PC-3 (cell line): Measurements from ENCODE around the gene ZNF488. TPM values are rescaled to one million over a fixed set of nuclear protein-coding genes. Genes with fewer than 3 reads are reported as not detected.
"Not testable (repeated sequence)": the region's sequence is repeated elsewhere in the genome, so short reads cannot be mapped to it uniquely, and the experiment has no call there.

Source experiments
- ATAC-seq: fragments of 200-7000 bp; cut with Tn5 transposase; 2 replicates; pipeline ENCODE4 v1.9.1; 2020; ENCODE audit warnings: mild to moderate bottlenecking, moderate library complexity
- BruUV-seq: library from RNA; stranded (reverse); fragments of 400-500 nt; replicated peaks from 2 replicates; lab custom pipeline; 2021; lab: Mats Ljungman, UMichigan
- CTCF ChIA-PET: fragments of 300-600 bp; sonication (Branson Sonifier 250); formaldehyde crosslinking; loops from one replicate; lab custom pipeline; 2022; ENCODE audit warnings: antibody characterized with exemption; lab: Charles Lee
- POLR2A ChIA-PET: fragments of 300-600 bp; sonication (Branson Sonifier 250); formaldehyde crosslinking; loops from one replicate; lab custom pipeline; 2022; ENCODE audit warnings: antibody characterized with exemption; ENCODE audit not compliant: unreplicated experiment; lab: Charles Lee
- DNase-seq: peaks from one replicate; pipeline ENCODE4 v3.0.0-alpha.2; 2015
- H2AFZ ChIP-seq: fragments of 300-600 bp; sonication (generic); 2 replicates; pipeline ENCODE4 v1.6.0; 2016; ENCODE audit warnings: antibody characterized with exemption, low read length
- H3F3A ChIP-seq: fragments of 300-600 bp; sonication (generic); one replicate; pipeline ENCODE4 v1.6.0; 2017; ENCODE audit warnings: antibody characterized with exemption, low read length, control low read depth, mild to moderate bottlenecking; ENCODE audit not compliant: unreplicated experiment
- H3K27ac ChIP-seq: fragments of 300-600 bp; sonication (generic); 2 replicates; pipeline ENCODE4 v1.5.1; 2016; ENCODE audit warnings: mild to moderate bottlenecking, low read length
- H3K27me3 ChIP-seq: fragments of 300-600 bp; sonication (generic); 2 replicates; pipeline ENCODE4 v1.6.1; 2016; ENCODE audit warnings: low read length, mixed read lengths
- H3K36me3 ChIP-seq: fragments of 300-600 bp; sonication (generic); 2 replicates; pipeline ENCODE4 v1.6.1; 2016; ENCODE audit warnings: low read depth, mixed run types, low read length, mixed read lengths
- H3K4me1 ChIP-seq: fragments of 300-600 bp; sonication (generic); 2 replicates; pipeline ENCODE4 v1.5.1; 2016; ENCODE audit warnings: low read length; ENCODE audit not compliant: insufficient read depth
- H3K4me2 ChIP-seq: fragments of 300-600 bp; sonication (generic); 2 replicates; pipeline ENCODE4 v1.6.0; 2016; ENCODE audit warnings: low read length
- H3K4me3 ChIP-seq: fragments of 300-600 bp; sonication (generic); 2 replicates; pipeline ENCODE4 v1.5.1; 2016; ENCODE audit warnings: mild to moderate bottlenecking, low read length, mixed read lengths
- H3K79me2 ChIP-seq: fragments of 300-600 bp; sonication (generic); 2 replicates; pipeline ENCODE4 v1.6.1; 2017; ENCODE audit warnings: low read length, mixed read lengths
- H3K9ac ChIP-seq: fragments of 300-600 bp; sonication (generic); 2 replicates; pipeline ENCODE4 v1.6.0; 2016; ENCODE audit warnings: mild to moderate bottlenecking, low read length
- H3K9me2 ChIP-seq: fragments of 300-600 bp; sonication (generic); replicated peaks from 2 replicates; pipeline ENCODE4 v1.6.1; 2016; ENCODE audit warnings: mixed run types, low read length, mixed read lengths
- H3K9me3 ChIP-seq: fragments of 300-600 bp; sonication (generic); 2 replicates; pipeline ENCODE4 v1.6.1; 2016; ENCODE audit warnings: low read length, mixed read lengths
- H4K20me1 ChIP-seq: fragments of 300-600 bp; sonication (generic); 2 replicates; pipeline ENCODE4 v1.6.1; 2016; ENCODE audit warnings: low read length, mixed read lengths
- EZH2 ChIP-seq: fragments of 300-600 bp; sonication (generic); IDR thresholded peaks from one replicate; pipeline ENCODE4 v1.6.1; 2017; ENCODE audit warnings: antibody characterized with exemption, mild to moderate bottlenecking, low read length; ENCODE audit not compliant: unreplicated experiment
- EZH2phosphoT487 ChIP-seq: fragments of 300-600 bp; sonication (generic); IDR thresholded peaks from 2 replicates; pipeline ENCODE4 v1.6.1; 2018; ENCODE audit warnings: mild to moderate bottlenecking, antibody characterized with exemption, low read length, borderline replicate concordance
- intact Hi-C: fragments of 100-400 bp; cut with micrococcal nuclease; formaldehyde crosslinking; loops from 2 replicates; pipeline ENCODE4 v1.9.0; 2023
- total RNA-seq: library from RNA; depleted of rRNA; stranded (reverse); fragments of >200 nt; gene quantifications from 2 replicates; pipeline ENCODE4 v1.2.3, GENCODE V29; 2014
- TF ChIP-seq, protein P1 (sequence below): fragments of 300-600 bp; sonication (generic); conservative IDR thresholded peaks from 2 replicates; pipeline ENCODE4 v1.5.1; 2017; ENCODE audit warnings: antibody characterized with exemption, low read depth, mild to moderate bottlenecking, low read length

ZNF488 gene
- total RNA-seq, 1 experiment from 2014 or later, result 1.7 TPM

DNA sequence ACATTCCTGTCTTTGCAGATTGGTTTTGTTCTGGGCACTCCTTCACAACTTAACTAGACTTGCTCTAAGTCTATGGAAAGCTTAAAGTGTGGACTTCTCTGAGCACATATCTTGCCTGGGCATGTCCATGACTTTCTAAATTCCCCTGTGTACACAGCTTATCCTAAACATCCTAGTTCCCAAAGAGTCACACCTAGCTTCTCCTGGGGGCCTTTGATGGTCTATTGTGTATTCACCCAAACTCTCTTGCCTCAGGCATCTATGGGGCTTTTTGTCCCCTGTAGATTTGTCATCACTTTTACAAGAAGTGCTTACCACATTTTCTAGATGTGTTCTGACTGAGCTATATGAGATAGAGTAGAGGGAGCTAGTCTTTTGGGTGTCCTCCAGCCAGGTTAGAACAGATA is 12.2 kb upstream of the ZNF488 start:
- H4K20me1 ChIP-seq, result no peaks in the 10 kb centered on the region
- H3K36me3 ChIP-seq, result no peaks in the 10 kb centered on the region
- H3K4me2 ChIP-seq, result peak overlapping the region; percentile 41; the same call in 1 of the 2 replicates
- peaks cover 12% of the 10 kb centered on the region for H3K4me1 ChIP-seq
- TF ChIP-seq EZH2phosphoT487 (no peak), EZH2 (no peak)
- TF ChIP-seq, protein P1, sequence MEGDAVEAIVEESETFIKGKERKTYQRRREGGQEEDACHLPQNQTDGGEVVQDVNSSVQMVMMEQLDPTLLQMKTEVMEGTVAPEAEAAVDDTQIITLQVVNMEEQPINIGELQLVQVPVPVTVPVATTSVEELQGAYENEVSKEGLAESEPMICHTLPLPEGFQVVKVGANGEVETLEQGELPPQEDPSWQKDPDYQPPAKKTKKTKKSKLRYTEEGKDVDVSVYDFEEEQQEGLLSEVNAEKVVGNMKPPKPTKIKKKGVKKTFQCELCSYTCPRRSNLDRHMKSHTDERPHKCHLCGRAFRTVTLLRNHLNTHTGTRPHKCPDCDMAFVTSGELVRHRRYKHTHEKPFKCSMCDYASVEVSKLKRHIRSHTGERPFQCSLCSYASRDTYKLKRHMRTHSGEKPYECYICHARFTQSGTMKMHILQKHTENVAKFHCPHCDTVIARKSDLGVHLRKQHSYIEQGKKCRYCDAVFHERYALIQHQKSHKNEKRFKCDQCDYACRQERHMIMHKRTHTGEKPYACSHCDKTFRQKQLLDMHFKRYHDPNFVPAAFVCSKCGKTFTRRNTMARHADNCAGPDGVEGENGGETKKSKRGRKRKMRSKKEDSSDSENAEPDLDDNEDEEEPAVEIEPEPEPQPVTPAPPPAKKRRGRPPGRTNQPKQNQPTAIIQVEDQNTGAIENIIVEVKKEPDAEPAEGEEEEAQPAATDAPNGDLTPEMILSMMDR, result no peak
- H3K27ac ChIP-seq, result peak overlapping the region; percentile 59
- H3K27me3 ChIP-seq, result no peaks in the 10 kb centered on the region
- H3K79me2 ChIP-seq, result no peaks in the 10 kb centered on the region
- H3K9me3 ChIP-seq, result no peaks in the 10 kb centered on the region
- H3K9me2 ChIP-seq, result no peaks in the 10 kb centered on the region
- CTCF ChIA-PET, result interaction anchor here (0.6 kb wide), 1 partner anchor 618 kb away, joined by 3 read pairs; no protein-coding TSS in a partner anchor
- 0 out of 2 replicates have a peak overlapping the region, but pooled peaks have one; percentile 13 for H2AFZ ChIP-seq
- H3K9ac ChIP-seq, result no peak overlapping the region
- H3K4me3 ChIP-seq, result no peak overlapping the region
- POLR2A ChIA-PET, result interaction anchor here (0.7 kb wide), 1 partner anchor 38 kb away, joined by 3 read pairs; no protein-coding TSS in a partner anchor
- DNase-seq (peak; percentile 72), ATAC-seq (peak; percentile 74)
- no peaks in the 10 kb centered on the region for H3F3A ChIP-seq
- BruUV-seq, result no TSS peak
- intact Hi-C loops, result no loop called here

DNA sequence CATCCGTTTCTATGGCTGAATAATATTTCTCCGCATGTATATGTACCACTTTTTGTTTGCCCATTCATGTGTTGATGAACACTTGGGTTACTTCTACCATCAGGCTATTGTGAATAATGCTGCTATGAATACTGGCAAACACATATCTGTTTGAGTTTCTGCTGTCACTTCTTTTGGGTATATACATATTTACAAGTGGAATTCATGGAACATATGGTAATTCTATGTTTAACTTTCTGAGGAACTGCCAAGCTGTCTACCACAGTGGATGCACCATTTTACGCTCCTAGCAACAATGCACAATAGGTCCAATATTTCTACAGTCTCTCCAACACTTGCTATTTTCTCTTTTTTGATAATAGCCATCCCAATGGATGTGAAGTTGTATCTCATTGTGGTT is 5.5 kb upstream of the ZNF488 start:
- Histone ChIP-seq H3K9me3 (no peaks in the 10 kb centered on the region), H3K4me3 (no peak overlapping the region), H2AFZ (no peak overlapping the region), H3F3A (no peaks in the 10 kb centered on the region), H3K79me2 (no peaks in the 10 kb centered on the region), H3K9me2 (no peaks in the 10 kb centered on the region), H3K36me3 (no peaks in the 10 kb centered on the region), H3K9ac (no peak overlapping the region), H3K27ac (no peak overlapping the region), H4K20me1 (no peaks in the 10 kb centered on the region), H3K4me1 (peaks cover 4% of the 10 kb centered on the region; the same call in 1 of the 2 replicates), H3K4me2 (no peak overlapping the region), H3K27me3 (no peaks in the 10 kb centered on the region)
- ChIA-PET POLR2A (no interaction called here), CTCF (no interaction called here)
- TF ChIP-seq EZH2, result no peak
- TF ChIP-seq, protein P1, result no peak
- no peak for TF ChIP-seq EZH2phosphoT487
- DNase-seq (no peak), ATAC-seq (no peak)
- BruUV-seq, result no TSS peak
- intact Hi-C loops, result no loop called here

DNA sequence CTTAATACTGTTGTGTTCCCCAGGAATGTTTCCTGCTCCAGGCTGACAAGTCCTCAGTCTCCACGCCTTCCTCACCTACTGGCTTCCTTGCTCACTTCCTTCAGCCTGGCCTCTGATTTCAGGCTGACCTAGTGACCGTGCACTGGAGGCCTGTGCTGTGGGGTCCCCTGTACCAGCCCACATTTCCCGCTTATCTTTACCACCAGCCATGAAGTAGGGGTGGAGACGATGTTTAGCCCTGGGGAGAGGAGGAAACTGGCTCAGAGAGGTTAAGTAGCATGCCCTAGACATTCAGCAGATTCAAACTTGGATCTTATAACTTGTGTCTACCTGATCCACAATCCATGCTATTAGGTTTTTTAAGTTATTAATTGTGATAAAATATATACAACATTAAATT is 4.8 kb upstream of the ZNF488 start:
- Histone ChIP-seq H3K36me3 (no peaks in the 10 kb centered on the region), H4K20me1 (no peaks in the 10 kb centered on the region), H3K27ac (no peak overlapping the region), H3K27me3 (no peaks in the 10 kb centered on the region), H3F3A (no peaks in the 10 kb centered on the region), H3K4me3 (no peak overlapping the region), H3K4me1 (peaks cover 4% of the 10 kb centered on the region; the same call in 1 of the 2 replicates), H3K4me2 (no peak overlapping the region), H3K79me2 (no peaks in the 10 kb centered on the region), H3K9me3 (no peaks in the 10 kb centered on the region), H2AFZ (no peak overlapping the region), H3K9me2 (no peaks in the 10 kb centered on the region), H3K9ac (no peak overlapping the region)
- BruUV-seq, result no TSS peak
- ChIA-PET POLR2A (no interaction called here), CTCF (no interaction called here)
- no peak for ATAC-seq
- intact Hi-C loops, result no loop called here
- no peak for TF ChIP-seq EZH2phosphoT487
- TF ChIP-seq EZH2, result no peak
- TF ChIP-seq, protein P1, result no peak
- DNase-seq, result no peak

DNA sequence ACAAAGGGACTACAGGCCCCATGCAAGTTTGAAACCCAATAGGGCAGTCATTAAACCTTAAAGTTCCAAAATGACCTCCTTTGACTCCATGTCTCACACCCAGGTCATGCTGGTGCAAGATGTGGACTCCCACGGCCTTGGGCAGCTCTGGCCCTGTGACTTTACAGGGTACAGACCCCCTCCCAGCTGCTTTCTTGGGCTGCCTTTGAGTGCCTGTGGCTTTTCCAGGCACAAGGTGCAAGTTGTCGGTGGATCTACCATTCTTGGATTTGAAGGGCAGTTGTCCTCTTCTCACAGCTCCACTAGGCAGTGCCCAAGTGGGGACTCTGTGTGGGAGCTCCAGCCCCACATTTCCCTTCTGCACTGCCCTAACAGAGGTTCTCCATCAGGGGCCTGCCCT is 2.0 kb upstream of the ZNF488 start:
- H3K4me3 ChIP-seq, H4K20me1 ChIP-seq, H3K27me3 ChIP-seq, ATAC-seq, BruUV-seq, H2AFZ ChIP-seq, H3K36me3 ChIP-seq, POLR2A ChIA-PET, DNase-seq, H3K4me1 ChIP-seq, H3K9me2 ChIP-seq, H3K79me2 ChIP-seq, H3K9ac ChIP-seq, H3K9me3 ChIP-seq, CTCF ChIA-PET, H3F3A ChIP-seq, H3K27ac ChIP-seq, H3K4me2 ChIP-seq: not testable (repeated sequence)
- intact Hi-C loops, result loop anchor here (2.0 kb wide), 1 partner anchor 21 kb away; no protein-coding TSS in a partner anchor
